Small intestine (tissue), 7 donors: ENCODE results near the gene LTB4R2. TPM values are rescaled to one million over a fixed set of nuclear protein-coding genes. Genes with fewer than 3 reads are reported as not detected.

Experiments used
- DNase-seq, 2 donors: peaks; one replicate each; pipeline versions ENCODE4 v3.0.0 to v3.0.0-alpha.2; 2013
- FAIRE-seq: peaks from 2 replicates; lab custom pipeline; 2012; peaks lifted over from hg19 to GRCh38; lab: Jason Lieb, UNC
- H3K27ac ChIP-seq, 3 donors: one replicate each; pipeline ENCODE4 v1.5.1; 2013; ENCODE audit warnings: low read length in 2 of 3, mild to moderate bottlenecking in 2 of 3, control low read depth in 1 of 3, inconsistent platforms in 1 of 3, low read depth in 1 of 3, moderate library complexity in 1 of 3
- H3K27me3 ChIP-seq, 3 donors: one replicate each; pipeline ENCODE4 v1.6.1; 2013; ENCODE audit warnings: low read length in 3 of 3, inconsistent platforms in 1 of 3; ENCODE audit not compliant: control insufficient read depth in 3 of 3, insufficient read depth in 3 of 3
- H3K36me3 ChIP-seq, 3 donors: one replicate each; pipeline ENCODE4 v1.6.1; 2013; ENCODE audit warnings: low read length in 3 of 3, inconsistent platforms in 1 of 3, low read depth in 1 of 3, mild to moderate bottlenecking in 1 of 3, moderate library complexity in 1 of 3; ENCODE audit not compliant: control insufficient read depth in 3 of 3, insufficient read depth in 2 of 3
- H3K4me1 ChIP-seq, 3 donors: one replicate each; pipeline ENCODE4 v1.6.1; 2013; ENCODE audit warnings: low read length in 2 of 3, inconsistent platforms in 1 of 3, low read depth in 1 of 3, mild to moderate bottlenecking in 1 of 3, moderate library complexity in 1 of 3; ENCODE audit not compliant: control insufficient read depth in 3 of 3, insufficient read depth in 2 of 3
- H3K4me3 ChIP-seq, 3 donors: one replicate each; pipeline ENCODE4 v1.5.1; 2013; ENCODE audit warnings: low read length in 3 of 3, control low read depth in 1 of 3, inconsistent platforms in 1 of 3, low read depth in 1 of 3, mild to moderate bottlenecking in 1 of 3, moderate library complexity in 1 of 3
- H3K9me3 ChIP-seq, 2 donors: one replicate each; pipeline ENCODE4 v1.6.1; 2013; ENCODE audit warnings: low read depth in 1 of 2, low read length in 1 of 2; ENCODE audit not compliant: control insufficient read depth in 2 of 2, insufficient read depth in 1 of 2
- WGBS, 3 donors: extraction: QIAGEN DNeasy Blood & Tissue Kit; methylation state at CpG; one replicate each; pipeline ENCODE4 v1.1.7; 2013; 5-methylcytosine and 5-hydroxymethylcytosine counted together
- polyA plus RNA-seq, 4 donors: library from polyadenylated mRNA; stranded (reverse) in 3 of 4; unstranded in 1 of 4; fragments of 200-250 nt in 3 of 4; fragments of 120-200 nt in 1 of 4; gene quantifications; one replicate each; pipeline versions ENCODE4 v1.2.1 to v1.2.3, GENCODE V29; 2013
- donor health status: healthy with polysubstance abuse.
- donor health status: control.
- donor health status: control.
- donor health status: Bipolar disorder and iron deficiency.
- donor health status: healthy.

The LTB4R2 gene
- polyA plus RNA-seq, 4 donors, result 0.89 to 4.7 (median 2.3) TPM

DNA sequence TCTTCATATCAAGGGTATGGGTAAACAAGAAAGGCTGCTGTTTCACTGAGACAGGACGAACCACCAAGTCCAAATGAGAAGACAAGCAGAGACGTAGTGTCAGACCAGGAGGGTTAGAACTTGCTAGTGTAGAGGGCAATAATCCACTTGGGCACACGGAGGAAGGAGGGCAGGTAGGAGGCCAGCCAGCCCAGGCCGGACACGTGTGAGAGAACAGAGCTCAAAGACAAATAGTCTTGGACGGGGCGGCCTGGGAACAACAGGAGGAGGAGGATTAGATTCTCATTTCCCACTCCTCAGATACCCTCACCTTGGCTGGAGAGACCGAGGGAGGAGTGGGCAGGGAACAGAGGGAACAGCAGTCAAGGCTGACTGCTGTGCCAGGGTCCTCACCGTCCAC is 19.2 kb upstream of the LTB4R2 start:
- peaks cover 5 to 60% (median 22%) of the 10 kb centered on the region in 3 donors for H3K36me3 ChIP-seq
- DNase-seq (no peak), FAIRE-seq (no peak)

GRCh38 chr14:24291446-24292117 is 18.4 kb upstream of the LTB4R2 start:
- DNase-seq (no peak), FAIRE-seq (no peak)
- Histone ChIP-seq H3K36me3 (peaks cover 5 to 65% (median 29%) of the 10 kb centered on the region in 3 donors), H3K4me1 (peaks cover 0 to under 1% (median 0%) of the 10 kb centered on the region in 3 donors), H3K27ac (no peak overlapping the region), H3K9me3 (no peaks in the 10 kb centered on the region), H3K27me3 (no peaks in the 10 kb centered on the region), H3K4me3 (no peak overlapping the region)
- 85 to 96% (median 91%) methylated on average over 3 of the region's 3 CpGs for WGBS, 3 donors

More for the DNA sequence above, 19.2 kb upstream of the LTB4R2 start:
- H3K9me3 ChIP-seq, result no peaks in the 10 kb centered on the region
- H3K4me3 ChIP-seq, result no peak overlapping the region
- H3K4me1 ChIP-seq, result no peaks in the 10 kb centered on the region
- no peak overlapping the region for H3K27ac ChIP-seq
- H3K27me3 ChIP-seq, result no peaks in the 10 kb centered on the region
- 89 to 92% (median 91%) methylated on average over 9 of the region's 9 CpGs for WGBS, 3 donors

GRCh38 chr14:24292118-24292807 is 17.7 kb upstream of the LTB4R2 start:
- no peaks in the 10 kb centered on the region for H3K27me3 ChIP-seq
- peaks cover 0 to 8% (median 0%) of the 10 kb centered on the region in 3 donors for H3K4me1 ChIP-seq
- no peak overlapping the region for H3K4me3 ChIP-seq
- H3K27ac ChIP-seq, result no peak overlapping the region
- DNase-seq (no peak), FAIRE-seq (no peak)
- 93 to 96% (median 93%) methylated on average over 11 of the region's 11 CpGs for WGBS, 3 donors
- peaks cover 5 to 68% (median 29%) of the 10 kb centered on the region in 3 donors for H3K36me3 ChIP-seq
- no peaks in the 10 kb centered on the region for H3K9me3 ChIP-seq

DNA sequence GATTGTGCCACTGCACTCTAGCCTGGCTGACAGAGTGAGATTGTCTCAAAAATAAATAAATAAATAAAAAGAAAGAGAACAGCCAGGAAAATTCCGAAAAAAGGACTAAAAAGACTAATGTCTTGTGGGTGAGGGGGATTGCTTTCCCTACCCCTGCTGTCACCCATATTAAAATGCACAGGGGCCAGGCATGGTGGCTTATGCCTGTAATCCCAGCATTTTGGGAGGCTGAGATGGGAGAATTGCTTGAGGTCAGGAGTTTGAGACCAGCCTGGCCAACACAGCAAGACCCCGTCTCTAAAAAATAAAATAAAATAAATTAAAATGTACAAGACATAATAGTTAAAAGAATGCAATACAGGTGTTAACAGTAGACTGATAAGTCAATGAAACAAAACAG is 16.4 kb upstream of the LTB4R2 start:
- H3K27ac ChIP-seq, result no peak overlapping the region
- 91 to 96% (median 95%) methylated on average over 2 of the region's 2 CpGs for WGBS, 3 donors
- no peak for DNase-seq
- H3K36me3 ChIP-seq, result peaks cover 5 to 70% (median 29%) of the 10 kb centered on the region in 3 donors
- no peak overlapping the region for H3K4me3 ChIP-seq
- no peak for FAIRE-seq
- no peaks in the 10 kb centered on the region for H3K9me3 ChIP-seq
- peaks cover 0 to 15% (median 0%) of the 10 kb centered on the region in 3 donors for H3K4me1 ChIP-seq
- no peaks in the 10 kb centered on the region for H3K27me3 ChIP-seq

GRCh38 chr14:24296341-24297157 is 13.4 kb upstream of the LTB4R2 start:
- H3K4me1 ChIP-seq, result peaks cover 0 to 36% (median 0%) of the 10 kb centered on the region in 3 donors
- no peaks in the 10 kb centered on the region for H3K27me3 ChIP-seq
- 67% methylated on average over 12 of the region's 12 CpGs for WGBS, 3 donors
- no peak overlapping the region for H3K4me3 ChIP-seq
- FAIRE-seq, result no peak
- no peaks in the 10 kb centered on the region for H3K9me3 ChIP-seq
- peak overlapping the region in 1 of 3 donors; percentile 56 for H3K27ac ChIP-seq
- DNase-seq, result peak; percentile 72 to 77
- peaks cover under 1 to 53% (median 16%) of the 10 kb centered on the region in 3 donors for H3K36me3 ChIP-seq

GRCh38 chr14:24297190-24297964 is 12.6 kb upstream of the LTB4R2 start:
- Histone ChIP-seq H3K9me3 (no peaks in the 10 kb centered on the region), H3K4me3 (peak overlapping the region in 1 of 3 donors; percentile 1), H3K27ac (peak overlapping the region in 1 of 3 donors; percentile 56), H3K4me1 (peaks cover 0 to 45% (median 0%) of the 10 kb centered on the region in 3 donors), H3K27me3 (no peaks in the 10 kb centered on the region), H3K36me3 (peaks cover 8 to 50% (median 18%) of the 10 kb centered on the region in 3 donors)
- FAIRE-seq (no peak), DNase-seq (peak; percentile 66 to 67)
- WGBS, 3 donors, result 29 to 44% (median 30%) methylated on average over 5 of the region's 5 CpGs

GRCh38 chr14:24298892-24299254 is 11.1 kb upstream of the LTB4R2 start:
- no peaks in the 10 kb centered on the region for H3K9me3 ChIP-seq
- 30 to 50% (median 35%) methylated on average over 7 of the region's 7 CpGs for WGBS, 3 donors
- peaks cover 8 to 54% (median 20%) of the 10 kb centered on the region in 3 donors for H3K36me3 ChIP-seq
- FAIRE-seq, result no peak
- peak; percentile 60 to 67 for DNase-seq
- H3K4me3 ChIP-seq, result peak overlapping the region; percentile 57 to 97 (median 88)
- H3K27me3 ChIP-seq, result no peaks in the 10 kb centered on the region
- peak overlapping the region; percentile 93 to 98 (median 94) for H3K27ac ChIP-seq
- H3K4me1 ChIP-seq, result peaks cover 0 to 59% (median 4%) of the 10 kb centered on the region in 3 donors
